Upper lobe of right lung (tissue), 1 donor: ENCODE data around the gene CD276. TPM values are rescaled to one million over a fixed set of nuclear protein-coding genes. Genes with fewer than 3 reads are reported as not detected.

ENCODE experiments used
- ATAC-seq: fragments of 200-7000 bp; cut with Tn5 transposase; one replicate; pipeline ENCODE4 v1.9.1; 2020; ENCODE audit warnings: mild to moderate bottlenecking, moderate library complexity
- DNase-seq: peaks from one replicate; pipeline ENCODE4 v3.0.0-alpha.2; 2020
- H3K27ac ChIP-seq: fragments of 200-600 bp; one replicate; pipeline ENCODE4 v1.8.0; 2022
- H3K27me3 ChIP-seq: fragments of 200-600 bp; one replicate; pipeline ENCODE4 v1.8.0; 2022; ENCODE audit warnings: mild to moderate bottlenecking
- H3K36me3 ChIP-seq: fragments of 200-600 bp; one replicate; pipeline ENCODE4 v1.8.0; 2022
- H3K4me1 ChIP-seq: fragments of 200-600 bp; one replicate; pipeline ENCODE4 v1.8.0; 2022
- H3K4me3 ChIP-seq: fragments of 200-600 bp; one replicate; pipeline ENCODE4 v1.8.0; 2022; ENCODE audit warnings: mild to moderate bottlenecking
- H3K9me3 ChIP-seq: fragments of 200-600 bp; one replicate; pipeline ENCODE4 v1.8.0; 2022
- intact Hi-C: fragments of 100-400 bp; cut with DNase I; formaldehyde crosslinking; loops from one replicate; pipeline ENCODE4 v1.11.0; 2022
- total RNA-seq: library from RNA; stranded (reverse); fragmentation: NEBNext Ultra II Directional; extraction: Animal tissue kit (Norgen Biotek cat#: 25700); gene quantifications from one replicate; pipeline ENCODE4 v1.2.1, GENCODE V29; 2021
- TF ChIP-seq, protein P1 (sequence below): fragments of 200-600 bp; IDR thresholded peaks from one replicate; pipeline ENCODE4 v1.8.0; 2022; ENCODE audit warnings: antibody characterized with exemption
- donor health status: DM: no; HTN: yes; CAD: no; lungs with severe emphysema.

CD276 gene
- total RNA-seq, 1 donor from 2014 or later: 60.8 TPM

- intact Hi-C loops: no loop called here
- H3K36me3 ChIP-seq: peaks cover 34% of the 10 kb centered on the region
- peaks cover 7% of the 10 kb centered on the region for H3K4me1 ChIP-seq
- H3K27me3 ChIP-seq: no peaks in the 10 kb centered on the region
- DNase-seq (no peak), ATAC-seq (peak; percentile 7)
- no peak overlapping the region for H3K27ac ChIP-seq
- H3K4me3 ChIP-seq: no peak overlapping the region
- TF ChIP-seq, protein P1, sequence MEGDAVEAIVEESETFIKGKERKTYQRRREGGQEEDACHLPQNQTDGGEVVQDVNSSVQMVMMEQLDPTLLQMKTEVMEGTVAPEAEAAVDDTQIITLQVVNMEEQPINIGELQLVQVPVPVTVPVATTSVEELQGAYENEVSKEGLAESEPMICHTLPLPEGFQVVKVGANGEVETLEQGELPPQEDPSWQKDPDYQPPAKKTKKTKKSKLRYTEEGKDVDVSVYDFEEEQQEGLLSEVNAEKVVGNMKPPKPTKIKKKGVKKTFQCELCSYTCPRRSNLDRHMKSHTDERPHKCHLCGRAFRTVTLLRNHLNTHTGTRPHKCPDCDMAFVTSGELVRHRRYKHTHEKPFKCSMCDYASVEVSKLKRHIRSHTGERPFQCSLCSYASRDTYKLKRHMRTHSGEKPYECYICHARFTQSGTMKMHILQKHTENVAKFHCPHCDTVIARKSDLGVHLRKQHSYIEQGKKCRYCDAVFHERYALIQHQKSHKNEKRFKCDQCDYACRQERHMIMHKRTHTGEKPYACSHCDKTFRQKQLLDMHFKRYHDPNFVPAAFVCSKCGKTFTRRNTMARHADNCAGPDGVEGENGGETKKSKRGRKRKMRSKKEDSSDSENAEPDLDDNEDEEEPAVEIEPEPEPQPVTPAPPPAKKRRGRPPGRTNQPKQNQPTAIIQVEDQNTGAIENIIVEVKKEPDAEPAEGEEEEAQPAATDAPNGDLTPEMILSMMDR: no peak
- H3K9me3 ChIP-seq: no peaks in the 10 kb centered on the region
Measured at GRCh38 chr15:73711526-73711925, 27.3 kb downstream of the CD276 start.

DNA sequence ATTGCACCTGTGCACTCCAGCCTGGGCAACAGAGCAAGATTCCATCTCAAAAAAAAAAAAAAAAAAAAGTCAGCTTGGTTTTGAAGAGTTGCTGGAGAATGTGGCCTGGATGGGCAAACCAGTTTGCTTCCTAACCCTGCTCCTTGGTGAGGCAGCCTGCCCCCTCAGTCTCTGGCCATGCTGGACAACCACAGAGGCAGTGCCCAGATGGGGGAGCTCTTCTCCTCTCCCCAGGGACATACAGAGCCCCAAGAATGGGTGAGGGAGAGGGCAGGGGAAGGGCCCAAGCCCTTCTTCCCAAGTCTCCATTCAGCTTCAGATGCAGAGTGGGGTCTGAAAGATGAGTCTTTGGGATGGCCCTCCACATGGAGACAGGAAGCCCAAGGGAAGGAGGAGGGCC lies 27.9 kb downstream of the CD276 start:
- DNase-seq (no peak), ATAC-seq (no peak)
- Histone ChIP-seq H3K4me3 (no peak overlapping the region), H3K9me3 (no peaks in the 10 kb centered on the region), H3K27me3 (no peaks in the 10 kb centered on the region), H3K27ac (no peak overlapping the region), H3K36me3 (peaks cover 34% of the 10 kb centered on the region), H3K4me1 (peaks cover 7% of the 10 kb centered on the region)
- intact Hi-C loops: no loop called here
- TF ChIP-seq, protein P1: no peak

DNA sequence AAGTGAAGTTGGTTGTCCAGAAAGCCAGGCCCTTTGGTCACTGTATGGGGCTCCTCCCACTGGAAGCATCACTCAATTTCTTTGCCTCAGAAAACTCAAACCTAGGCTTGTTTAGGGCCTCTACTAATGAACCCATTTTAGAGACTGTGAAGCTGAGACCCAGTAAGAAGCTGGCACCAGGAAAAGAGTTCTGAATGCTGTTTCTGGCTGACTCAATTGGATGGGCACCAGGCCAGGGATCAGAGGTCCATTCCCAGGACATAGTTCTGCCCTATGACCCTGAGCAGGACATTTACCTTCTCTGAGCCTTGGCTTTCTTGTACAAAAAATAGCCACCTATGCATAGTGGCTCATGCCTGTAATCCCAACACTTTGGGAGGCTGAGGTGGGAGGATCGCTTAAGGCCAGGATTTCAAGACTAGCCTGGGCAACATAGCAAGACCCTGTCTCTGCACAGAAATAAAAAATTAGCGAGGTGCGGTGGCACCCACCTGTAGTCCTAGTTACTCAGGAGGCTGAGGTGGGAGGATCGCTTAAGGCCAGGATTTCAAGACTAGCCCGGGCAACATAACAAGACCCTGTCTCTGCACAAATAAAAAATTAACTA lies 30.6 kb downstream of the CD276 start:
- no peaks in the 10 kb centered on the region for H3K27me3 ChIP-seq
- no peaks in the 10 kb centered on the region for H3K9me3 ChIP-seq
- H3K36me3 ChIP-seq: peaks cover 26% of the 10 kb centered on the region
- no peak overlapping the region for H3K27ac ChIP-seq
- TF ChIP-seq, protein P1: no peak
- DNase-seq (no peak), ATAC-seq (no peak)
- intact Hi-C loops: no loop called here
- peaks cover 7% of the 10 kb centered on the region for H3K4me1 ChIP-seq
- H3K4me3 ChIP-seq: no peak overlapping the region

GRCh38 chr15:73715417-73715816 lies 31.2 kb downstream of the CD276 start:
- ATAC-seq: no peak

GRCh38 chr15:73716417-73716816 lies 32.2 kb downstream of the CD276 start:
- no peak overlapping the region for H3K27ac ChIP-seq
- H3K27me3 ChIP-seq: no peaks in the 10 kb centered on the region
- H3K4me3 ChIP-seq: no peak overlapping the region
- intact Hi-C loops: no loop called here
- peak; percentile 89 for DNase-seq
- H3K4me1 ChIP-seq: peaks cover 7% of the 10 kb centered on the region
- peaks cover 17% of the 10 kb centered on the region for H3K36me3 ChIP-seq
- TF ChIP-seq, protein P1: no peak
- peak; percentile 77 for ATAC-seq
- no peaks in the 10 kb centered on the region for H3K9me3 ChIP-seq

More at GRCh38 chr15:73715417-73715816, 31.2 kb downstream of the CD276 start:
- Histone ChIP-seq H3K27me3 (no peaks in the 10 kb centered on the region), H3K4me1 (peaks cover 7% of the 10 kb centered on the region), H3K4me3 (no peak overlapping the region), H3K27ac (no peak overlapping the region), H3K36me3 (peaks cover 26% of the 10 kb centered on the region), H3K9me3 (no peaks in the 10 kb centered on the region)
- intact Hi-C loops: no loop called here
- TF ChIP-seq, protein P1: no peak
- no peak for DNase-seq

GRCh38 chr15:73717206-73717605 lies 33.0 kb downstream of the CD276 start:
- no peak for ATAC-seq
- TF ChIP-seq, protein P1: no peak
- Histone ChIP-seq H3K27me3 (no peaks in the 10 kb centered on the region), H3K4me3 (no peak overlapping the region), H3K4me1 (peaks cover 7% of the 10 kb centered on the region), H3K27ac (no peak overlapping the region), H3K9me3 (no peaks in the 10 kb centered on the region), H3K36me3 (peaks cover 17% of the 10 kb centered on the region)
- DNase-seq: no peak
- intact Hi-C loops: no loop called here
